HG03064 (cell line): Measurements from ENCODE around the gene ABCC3.
"Not testable (repeated sequence)": the region's sequence is repeated elsewhere in the genome, so short reads cannot be mapped to it uniquely, and the experiment has no call there.

ENCODE experiments used
- ATAC-seq: cut with Tn5 transposase; IDR thresholded peaks from one replicate; pipeline ENCODE4 v1.9.1; 2021; ENCODE audit warnings: low read depth; ENCODE audit not compliant: unreplicated experiment

ABCC3 gene

DNA sequence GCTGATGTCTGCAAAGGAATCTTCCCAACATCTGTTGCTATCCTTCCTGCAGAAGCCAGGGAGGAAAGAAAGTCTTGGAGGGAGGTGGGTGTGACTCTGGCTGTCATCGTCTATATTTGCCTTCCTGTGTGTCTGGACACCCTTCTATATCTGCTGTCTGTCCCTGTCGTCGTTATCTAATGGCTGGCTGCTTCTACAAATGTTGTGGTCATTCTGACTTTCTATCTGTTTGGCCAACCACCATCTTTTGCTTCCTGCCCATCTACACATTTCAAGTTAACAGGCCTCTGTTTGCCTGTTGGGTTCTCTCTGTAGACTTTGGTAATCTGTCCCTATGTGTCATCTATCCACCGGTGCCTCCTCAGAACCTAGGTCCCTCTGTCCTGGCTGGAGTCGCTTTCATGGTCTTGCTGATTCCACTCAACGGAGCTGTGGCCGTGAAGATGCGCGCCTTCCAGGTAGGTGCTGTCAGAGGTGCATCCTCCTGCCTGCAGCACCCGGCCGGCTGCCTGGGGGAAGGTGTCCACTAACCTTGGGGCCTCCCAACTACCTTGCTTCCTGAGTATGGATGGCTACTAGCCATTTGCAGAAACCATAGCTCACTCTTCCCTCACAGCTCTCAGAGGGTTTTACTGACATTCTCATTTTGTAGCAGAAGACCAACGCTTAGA lies 30.2 kb downstream of the ABCC3 start:
- ATAC-seq: no peak

DNA sequence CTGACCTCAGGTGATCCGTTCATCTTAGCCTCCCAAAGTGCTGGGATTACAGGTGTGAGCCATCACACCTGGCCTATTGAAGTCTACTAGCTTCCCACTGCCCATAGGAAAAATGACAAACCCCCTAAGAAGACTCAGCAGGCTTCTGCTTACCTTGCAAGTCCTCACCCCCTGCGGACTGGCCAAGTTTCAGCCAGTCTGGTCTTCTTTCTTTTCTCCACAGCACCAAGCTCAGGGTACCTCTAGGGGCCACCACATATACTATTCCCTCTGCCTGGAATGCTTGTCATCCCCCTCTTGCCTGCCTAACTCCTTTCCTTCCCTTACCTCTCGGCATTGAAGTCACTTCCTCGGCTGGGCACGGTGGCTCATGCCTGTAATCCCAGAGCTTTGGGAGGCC lies 31.2 kb downstream of the ABCC3 start:
- no peak for ATAC-seq

DNA sequence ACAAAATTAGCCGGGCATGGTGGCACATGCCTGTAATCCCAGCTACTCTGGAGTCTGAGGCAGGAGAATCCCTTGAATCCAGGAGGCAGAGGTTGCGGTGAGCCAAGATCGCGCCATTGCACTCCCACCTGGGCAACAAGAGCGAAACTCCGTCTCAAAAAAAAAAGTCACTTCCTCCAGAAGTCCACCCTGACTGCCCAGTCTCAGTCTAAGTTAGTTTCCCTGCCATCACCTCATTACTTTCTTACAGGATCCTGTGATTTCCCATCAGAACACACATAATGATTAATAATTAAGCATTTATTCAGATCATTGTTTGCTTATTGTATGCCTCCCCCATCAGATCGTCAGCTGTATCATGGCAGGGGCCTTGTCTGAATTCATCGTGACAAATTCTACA lies 31.6 kb downstream of the ABCC3 start:
- ATAC-seq: no peak

DNA sequence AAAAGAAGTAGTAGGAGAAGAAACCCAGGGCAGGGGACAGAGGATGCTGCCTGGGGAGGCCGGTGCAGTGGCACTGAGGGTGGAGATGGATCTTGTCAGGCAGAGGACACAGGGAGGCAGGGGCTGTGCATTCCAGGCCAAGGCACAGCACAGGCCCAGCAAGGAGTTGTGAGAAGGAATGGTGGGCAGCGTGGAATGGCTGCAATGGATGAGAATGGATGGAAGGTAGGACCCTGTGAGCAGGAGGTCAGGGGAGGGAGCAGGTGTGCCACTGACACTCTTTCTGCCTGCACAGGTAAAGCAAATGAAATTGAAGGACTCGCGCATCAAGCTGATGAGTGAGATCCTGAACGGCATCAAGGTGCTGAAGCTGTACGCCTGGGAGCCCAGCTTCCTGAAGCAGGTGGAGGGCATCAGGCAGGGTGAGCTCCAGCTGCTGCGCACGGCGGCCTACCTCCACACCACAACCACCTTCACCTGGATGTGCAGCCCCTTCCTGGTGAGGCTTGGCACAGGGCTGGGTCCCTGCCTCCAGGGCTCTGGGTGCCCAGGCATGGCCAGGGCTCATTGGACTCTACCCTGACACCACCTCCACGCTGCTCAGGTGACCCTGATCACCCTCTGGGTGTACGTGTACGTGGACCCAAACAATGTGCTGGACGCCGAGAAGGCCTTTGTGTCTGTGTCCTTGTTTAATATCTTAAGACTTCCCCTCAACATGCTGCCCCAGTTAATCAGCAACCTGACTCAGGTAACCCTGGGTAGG lies 32.8 kb downstream of the ABCC3 start:
- no peak for ATAC-seq

DNA sequence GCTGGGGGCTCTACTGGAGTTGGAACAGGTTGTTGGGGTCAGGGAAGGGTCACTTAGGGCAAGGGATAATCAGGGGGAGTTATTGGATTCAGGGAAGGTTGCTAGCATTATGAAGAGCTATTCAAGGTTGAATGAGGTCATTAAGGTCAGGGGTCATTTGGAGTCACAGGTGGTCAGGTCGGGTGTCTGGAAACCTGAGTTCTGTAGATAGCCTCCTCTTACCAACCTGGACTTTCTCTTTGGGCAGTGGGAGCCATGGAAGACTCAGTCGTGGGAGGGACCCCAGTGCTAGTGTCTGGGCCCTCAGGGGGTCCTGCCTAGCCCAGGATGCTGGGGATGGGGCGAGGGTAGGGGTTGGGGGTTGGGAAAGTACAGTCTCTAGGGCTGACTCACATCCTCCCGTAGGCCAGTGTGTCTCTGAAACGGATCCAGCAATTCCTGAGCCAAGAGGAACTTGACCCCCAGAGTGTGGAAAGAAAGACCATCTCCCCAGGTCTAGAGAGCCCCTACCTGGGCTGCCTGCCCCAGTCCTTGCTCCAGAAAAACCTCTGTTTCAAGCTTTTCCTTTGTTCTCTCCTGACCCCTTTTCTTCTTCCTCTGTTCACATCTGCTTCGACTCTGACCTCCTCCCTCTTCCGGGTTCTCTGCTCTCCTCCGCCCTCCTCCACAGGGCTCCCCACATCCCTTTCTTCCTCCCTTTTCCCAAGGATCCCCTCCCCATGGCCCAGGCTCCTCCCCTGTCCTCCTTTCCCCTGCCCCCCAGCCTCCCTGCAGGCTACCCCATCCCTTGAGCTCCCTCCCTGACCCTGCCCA lies 33.5 kb downstream of the ABCC3 start:
- no peak for ATAC-seq

DNA sequence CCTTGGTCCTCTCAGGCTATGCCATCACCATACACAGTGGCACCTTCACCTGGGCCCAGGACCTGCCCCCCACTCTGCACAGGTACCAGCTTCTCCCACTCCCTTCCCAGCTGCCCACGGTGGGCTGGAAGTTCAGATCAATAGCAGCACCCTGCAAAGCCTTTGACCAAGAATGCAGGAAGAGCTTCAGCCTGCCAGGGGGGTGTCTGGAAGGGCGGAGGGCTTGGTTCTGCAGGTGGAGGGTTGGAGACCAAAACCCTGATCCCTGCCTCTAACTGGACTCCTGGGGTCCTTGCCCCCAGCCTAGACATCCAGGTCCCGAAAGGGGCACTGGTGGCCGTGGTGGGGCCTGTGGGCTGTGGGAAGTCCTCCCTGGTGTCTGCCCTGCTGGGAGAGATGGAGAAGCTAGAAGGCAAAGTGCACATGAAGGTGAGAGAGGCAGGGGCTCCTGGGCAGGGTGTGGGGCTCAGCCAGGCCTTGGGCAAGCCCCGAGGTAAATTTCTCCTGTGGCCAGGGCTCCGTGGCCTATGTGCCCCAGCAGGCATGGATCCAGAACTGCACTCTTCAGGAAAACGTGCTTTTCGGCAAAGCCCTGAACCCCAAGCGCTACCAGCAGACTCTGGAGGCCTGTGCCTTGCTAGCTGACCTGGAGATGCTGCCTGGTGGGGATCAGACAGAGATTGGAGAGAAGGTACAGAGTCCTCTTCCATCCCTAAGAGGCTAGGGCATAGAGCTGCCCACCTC lies 34.3 kb downstream of the ABCC3 start:
- ATAC-seq: no peak

DNA sequence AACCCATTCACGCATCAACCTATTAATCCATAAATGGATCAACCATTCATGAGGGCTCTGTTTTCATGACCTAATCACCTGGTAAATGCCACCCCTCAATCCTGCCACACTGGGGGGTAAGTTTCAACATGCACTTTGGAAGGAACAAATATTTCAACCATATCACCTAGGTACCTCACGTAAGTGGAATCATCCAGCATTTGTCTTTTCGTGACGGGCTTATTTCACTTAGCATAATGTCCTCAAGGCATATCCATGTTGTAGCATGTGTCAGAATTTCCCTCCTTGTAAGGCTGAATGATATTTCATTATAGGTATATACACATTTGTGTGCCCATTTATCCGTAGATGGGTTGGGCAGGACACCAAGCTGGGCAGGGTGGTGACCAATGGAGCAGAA lies 37.4 kb downstream of the ABCC3 start:
- ATAC-seq: no peak

DNA sequence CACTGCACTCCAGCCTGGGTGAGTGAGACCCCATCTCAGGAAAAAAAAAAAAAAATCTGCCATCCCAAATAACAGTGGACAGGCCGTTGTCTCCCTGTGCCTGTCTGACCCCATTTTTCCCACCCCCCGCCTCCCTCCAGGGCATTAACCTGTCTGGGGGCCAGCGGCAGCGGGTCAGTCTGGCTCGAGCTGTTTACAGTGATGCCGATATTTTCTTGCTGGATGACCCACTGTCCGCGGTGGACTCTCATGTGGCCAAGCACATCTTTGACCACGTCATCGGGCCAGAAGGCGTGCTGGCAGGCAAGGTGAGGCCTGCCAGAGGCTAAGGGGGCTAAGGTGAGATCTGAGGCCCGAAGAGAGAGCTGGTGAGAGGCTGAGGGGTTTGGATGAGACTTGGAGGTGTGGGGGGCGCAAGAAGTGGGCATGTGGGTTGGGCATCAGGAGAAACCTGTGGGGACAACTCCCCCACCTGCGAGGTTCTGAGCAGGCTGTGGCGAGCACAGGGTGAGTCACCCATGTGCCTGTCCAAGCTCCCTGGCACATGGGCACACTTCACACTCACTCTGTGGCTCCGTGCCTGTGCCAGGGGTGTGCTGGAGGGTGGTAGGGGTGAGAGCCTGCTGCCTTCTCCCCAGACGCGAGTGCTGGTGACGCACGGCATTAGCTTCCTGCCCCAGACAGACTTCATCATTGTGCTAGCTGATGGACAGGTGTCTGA lies 38.3 kb downstream of the ABCC3 start:
- ATAC-seq: no peak

DNA sequence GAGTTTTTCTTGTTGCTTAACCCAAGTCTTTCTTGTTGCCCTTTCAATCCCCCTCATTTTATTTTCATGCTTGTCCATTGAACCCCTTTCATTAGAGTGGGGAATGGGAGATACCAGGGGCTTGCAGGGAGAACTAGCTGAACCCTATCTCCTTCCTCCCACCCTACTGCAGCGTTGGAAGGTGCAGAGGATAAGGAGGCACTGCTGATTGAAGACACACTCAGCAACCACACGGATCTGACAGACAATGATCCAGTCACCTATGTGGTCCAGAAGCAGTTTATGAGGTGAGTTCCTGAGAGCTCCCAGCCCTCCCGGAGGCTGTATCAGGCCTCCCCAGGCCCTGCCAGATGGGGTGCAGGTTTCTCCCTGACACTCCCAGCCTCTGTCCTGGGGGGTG lies 40.5 kb downstream of the ABCC3 start:
- no peak for ATAC-seq

DNA sequence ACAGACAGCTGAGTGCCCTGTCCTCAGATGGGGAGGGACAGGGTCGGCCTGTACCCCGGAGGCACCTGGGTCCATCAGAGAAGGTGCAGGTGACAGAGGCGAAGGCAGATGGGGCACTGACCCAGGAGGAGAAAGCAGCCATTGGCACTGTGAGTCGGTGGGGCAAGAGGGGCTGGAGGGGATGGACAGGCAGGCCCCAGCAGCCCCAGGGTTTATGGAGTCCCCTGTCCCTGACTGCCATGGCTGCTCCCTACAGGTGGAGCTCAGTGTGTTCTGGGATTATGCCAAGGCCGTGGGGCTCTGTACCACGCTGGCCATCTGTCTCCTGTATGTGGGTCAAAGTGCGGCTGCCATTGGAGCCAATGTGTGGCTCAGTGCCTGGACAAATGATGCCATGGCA lies 40.9 kb downstream of the ABCC3 start:
- ATAC-seq: no peak

DNA sequence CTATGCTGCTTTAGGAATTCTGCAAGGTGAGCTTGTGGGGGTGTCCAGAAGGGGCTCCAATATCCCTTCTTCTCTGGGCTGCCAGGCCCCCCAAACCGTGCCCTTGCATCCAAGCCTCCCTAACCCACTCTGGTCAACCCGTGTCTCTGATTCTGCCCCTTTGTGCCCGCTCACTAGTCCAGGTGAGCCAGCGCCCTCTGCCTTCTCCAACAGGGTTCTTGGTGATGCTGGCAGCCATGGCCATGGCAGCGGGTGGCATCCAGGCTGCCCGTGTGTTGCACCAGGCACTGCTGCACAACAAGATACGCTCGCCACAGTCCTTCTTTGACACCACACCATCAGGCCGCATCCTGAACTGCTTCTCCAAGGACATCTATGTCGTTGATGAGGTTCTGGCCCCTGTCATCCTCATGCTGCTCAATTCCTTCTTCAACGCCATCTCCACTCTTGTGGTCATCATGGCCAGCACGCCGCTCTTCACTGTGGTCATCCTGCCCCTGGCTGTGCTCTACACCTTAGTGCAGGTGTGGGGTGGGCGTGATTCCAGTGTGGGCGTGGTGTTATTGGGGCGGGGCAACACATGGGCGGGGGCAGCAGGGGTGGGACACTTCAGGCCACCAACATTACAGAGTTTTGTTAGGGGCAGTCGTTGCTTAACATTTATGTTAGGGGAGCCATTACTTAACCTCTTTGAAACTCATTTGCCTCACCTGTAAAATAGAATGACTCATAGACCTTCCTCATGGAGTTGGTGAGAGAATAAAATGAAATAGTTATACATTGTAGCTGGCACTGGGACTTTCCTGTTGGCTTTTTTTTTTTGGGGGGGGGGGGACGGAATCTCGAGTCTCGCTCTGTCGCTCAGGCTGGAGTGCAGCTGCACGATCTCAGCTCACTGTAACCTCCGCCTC lies 41.6 kb downstream of the ABCC3 start:
- no peak for ATAC-seq

DNA sequence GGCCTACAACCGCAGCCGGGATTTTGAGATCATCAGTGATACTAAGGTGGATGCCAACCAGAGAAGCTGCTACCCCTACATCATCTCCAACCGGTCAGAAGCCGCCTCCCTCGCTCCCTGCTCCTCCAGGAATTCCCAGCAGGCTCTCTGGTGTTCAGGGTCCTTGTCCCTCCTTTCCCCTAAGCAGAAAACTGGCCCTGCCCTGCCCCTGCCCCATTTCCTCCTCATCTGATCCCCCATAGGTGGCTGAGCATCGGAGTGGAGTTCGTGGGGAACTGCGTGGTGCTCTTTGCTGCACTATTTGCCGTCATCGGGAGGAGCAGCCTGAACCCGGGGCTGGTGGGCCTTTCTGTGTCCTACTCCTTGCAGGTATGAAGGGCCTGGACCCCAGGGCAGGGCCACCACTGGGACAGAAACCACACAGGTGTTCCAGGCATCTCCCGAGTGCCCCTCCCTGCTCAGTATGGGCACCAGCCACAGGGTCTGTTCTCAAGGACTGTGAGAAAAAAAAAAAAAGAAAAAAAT lies 43.2 kb downstream of the ABCC3 start:
- no peak for ATAC-seq

DNA sequence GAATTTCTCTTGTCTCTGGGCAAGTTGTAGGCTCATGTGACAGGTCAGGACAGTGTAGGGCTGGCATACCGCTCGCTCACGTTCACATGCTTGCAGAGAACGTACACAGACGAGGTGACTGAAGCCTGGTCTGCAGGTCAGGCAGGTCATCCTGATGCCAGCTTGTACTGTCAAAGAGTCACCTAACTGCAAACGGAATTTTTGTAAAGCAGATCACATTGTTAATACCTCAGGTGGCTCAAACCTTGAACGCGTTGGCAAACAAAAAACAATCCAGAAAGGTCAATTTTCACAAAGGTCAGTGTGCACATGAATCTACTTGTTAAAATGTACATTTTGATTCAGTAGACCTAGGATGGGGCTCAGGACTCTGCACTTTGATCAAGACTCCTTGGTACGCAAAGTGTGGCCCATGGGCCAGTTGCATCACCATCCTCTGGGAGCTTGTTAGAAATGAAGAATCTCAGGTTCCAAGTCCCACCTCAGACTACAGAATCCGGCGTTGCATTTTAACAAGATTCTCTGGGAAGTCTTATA lies 44.4 kb downstream of the ABCC3 start:
- ATAC-seq: no peak

DNA sequence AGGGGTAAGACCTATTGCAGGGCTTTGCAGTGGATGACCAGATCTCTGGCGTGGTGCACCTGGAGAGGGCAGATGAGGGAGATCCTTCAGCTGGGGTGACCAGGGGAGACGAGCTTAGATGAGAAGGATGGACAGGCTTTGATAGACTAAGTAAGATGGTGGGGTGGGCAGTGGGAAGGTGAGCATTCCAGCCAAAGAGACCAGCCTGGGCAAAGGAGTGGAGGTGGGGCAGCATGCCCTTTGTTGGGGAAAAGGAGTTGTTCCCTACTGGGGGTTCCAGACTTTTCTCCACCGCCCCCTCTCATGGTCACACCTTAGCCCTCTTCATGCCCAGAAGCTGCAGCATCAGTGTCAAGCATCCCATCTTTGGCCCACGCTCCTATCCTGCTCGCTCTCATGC lies 45.4 kb downstream of the ABCC3 start:
- ATAC-seq: no peak

DNA sequence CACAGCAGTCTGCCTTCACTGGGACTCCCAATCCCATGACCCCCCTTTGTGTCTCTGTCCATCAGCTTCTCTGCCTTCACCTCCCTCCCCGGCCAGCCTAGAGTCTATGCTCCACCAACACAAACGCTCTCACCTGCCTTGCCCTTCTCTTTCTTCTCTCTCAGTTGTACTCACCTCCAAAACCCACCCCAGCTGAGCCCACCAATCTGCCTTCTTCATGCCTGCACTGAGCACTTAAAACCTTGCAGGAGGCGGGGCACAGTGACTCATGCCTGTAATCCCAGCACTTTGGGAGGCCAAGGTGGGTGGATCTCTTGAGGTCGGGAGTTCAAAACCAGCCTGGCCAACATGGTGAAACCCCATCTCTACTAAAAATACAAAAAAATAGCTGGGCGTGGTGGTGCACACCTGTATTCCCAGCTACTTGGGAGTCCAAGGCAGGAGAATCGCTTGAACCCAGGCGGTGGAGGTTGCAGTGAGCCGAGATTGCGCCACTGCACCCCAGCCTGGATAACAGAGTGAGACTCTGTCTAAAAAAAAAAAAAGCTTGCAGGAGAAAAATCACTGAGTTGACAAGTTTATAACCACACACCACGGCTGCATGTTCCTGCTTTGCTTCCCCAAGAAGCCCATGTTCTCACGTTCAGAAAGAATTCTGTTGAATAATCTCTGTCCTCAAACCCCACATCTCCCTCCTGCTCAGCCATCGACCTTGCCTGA lies 46.0 kb downstream of the ABCC3 start:
- not testable (repeated sequence) for ATAC-seq

DNA sequence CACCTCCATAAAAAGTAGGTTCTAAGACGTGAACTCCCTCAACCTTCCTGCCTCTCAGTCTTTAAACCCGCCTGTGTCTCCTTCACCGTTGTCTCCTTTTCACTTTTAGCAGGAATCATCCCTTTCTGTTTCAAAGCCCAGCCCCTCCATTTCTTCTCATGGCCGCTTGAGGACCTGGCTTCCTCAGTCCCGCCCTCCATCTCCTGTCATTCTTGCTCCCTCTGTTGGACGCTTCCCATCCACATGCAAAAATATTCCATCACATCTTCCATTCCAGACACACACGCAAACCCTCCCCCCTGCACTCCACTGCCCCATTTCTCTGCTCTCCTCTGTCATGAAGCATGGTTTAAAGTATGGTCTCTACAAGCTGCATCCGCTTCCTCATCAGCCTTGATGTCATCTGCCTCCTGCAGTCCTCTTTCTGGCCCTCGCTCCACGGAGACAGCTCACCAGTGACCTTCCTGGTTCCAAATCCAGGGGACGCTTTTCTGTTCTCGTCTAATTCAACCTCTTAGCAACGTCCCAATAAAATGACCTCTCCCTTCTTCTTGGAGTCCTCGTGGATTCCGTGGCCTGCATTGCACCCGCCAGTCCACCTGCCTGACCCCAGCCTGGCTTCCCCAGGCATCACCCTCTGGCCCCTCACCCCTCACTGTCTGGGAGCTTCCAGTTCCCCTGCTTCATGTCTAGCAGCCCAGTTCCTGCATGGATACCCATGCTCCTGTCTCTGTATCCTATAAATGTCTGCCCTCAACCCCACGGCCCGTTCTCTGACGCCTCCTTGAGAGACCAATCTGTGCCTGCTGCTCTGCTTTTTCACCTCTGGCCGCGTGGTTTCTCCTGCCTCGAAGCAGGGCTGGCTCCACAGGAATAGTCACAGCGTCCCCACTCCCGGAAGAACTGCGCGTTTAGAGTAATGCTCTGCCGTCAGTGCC lies 46.9 kb downstream of the ABCC3 start:
- no peak for ATAC-seq

DNA sequence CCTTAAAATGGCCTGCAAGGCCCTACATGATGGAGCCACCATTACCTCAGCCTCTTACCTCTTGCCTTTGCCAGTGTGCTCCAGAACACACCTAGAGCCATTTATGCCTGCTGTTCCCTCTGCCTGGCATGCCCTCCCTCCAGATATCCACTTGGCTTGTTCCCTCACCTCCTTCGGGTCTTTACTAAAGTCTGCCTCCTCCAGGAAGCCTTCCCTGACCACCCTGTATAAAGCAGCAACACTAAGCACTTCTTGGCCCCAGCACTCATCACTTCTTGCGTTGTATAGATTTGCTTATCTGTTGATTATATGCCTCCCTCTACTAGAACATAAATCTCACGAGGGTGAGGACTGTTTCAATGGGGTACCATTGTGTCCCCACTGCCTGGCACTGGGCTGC lies 47.8 kb downstream of the ABCC3 start:
- no peak for ATAC-seq
